K562 (cell line): ENCODE data around the gene KRT8. TPM values are rescaled to one million over a fixed set of nuclear protein-coding genes. Genes with fewer than 3 reads are reported as not detected.

ENCODE experiments used
- ARID2 ChIP-seq: fragments of 450-650 bp; IDR thresholded peaks from 2 replicates; pipeline ENCODE4 v1.6.1; 2017; ENCODE audit warnings: antibody characterized with exemption, mild to moderate bottlenecking
- CTBP1 ChIP-seq: fragments of 450-650 bp; IDR thresholded peaks from 2 replicates; pipeline ENCODE4 v1.6.1; 2016; ENCODE audit warnings: borderline replicate concordance
- HDAC8 ChIP-seq: fragments of 450-650 bp; IDR thresholded peaks from 2 replicates; pipeline ENCODE4 v1.6.1; 2016; ENCODE audit warnings: mild to moderate bottlenecking, missing genetic modification characterization, moderate library complexity, missing compliant biosample characterization
- KLF6 ChIP-seq: fragments of 250-450 bp; sonication (Bioruptor Pico); IDR thresholded peaks from 2 replicates; pipeline ENCODE4 v1.4.0; 2020; ENCODE audit warnings: mild to moderate bottlenecking, moderate library complexity, borderline replicate concordance
- NFATC3 ChIP-seq: fragments of 450-650 bp; IDR thresholded peaks from 2 replicates; pipeline ENCODE4 v1.6.1; 2017; ENCODE audit warnings: mild to moderate bottlenecking
- NFRKB ChIP-seq: fragments of 450-650 bp; IDR thresholded peaks from 2 replicates; pipeline ENCODE4 v1.6.1; 2016; ENCODE audit warnings: low read depth
- NR3C1 ChIP-seq: sonication (generic); formaldehyde crosslinking; IDR thresholded peaks from 2 replicates; pipeline ENCODE4 v1.8.1; 2022; ENCODE audit warnings: missing genetic modification reagents
- POLR2H ChIP-seq: IDR thresholded peaks from 2 replicates; pipeline ENCODE4 v1.6.1; 2016; ENCODE audit warnings: missing genetic modification characterization, low read depth, mild to moderate bottlenecking, control low read depth, missing compliant biosample characterization, moderate library complexity
- RBM14 ChIP-seq: fragments of 200-400 bp; formaldehyde crosslinking; IDR thresholded peaks from 2 replicates; pipeline ENCODE4 v1.6.1; 2018; ENCODE audit warnings: low read depth, mild to moderate bottlenecking, low read length, moderate library complexity, borderline replicate concordance; ENCODE audit not compliant: insufficient read depth
- RBM17 ChIP-seq: fragments of 200-400 bp; formaldehyde crosslinking; IDR thresholded peaks from 2 replicates; pipeline ENCODE4 v1.6.1; 2017; ENCODE audit warnings: low read depth, mild to moderate bottlenecking, low read length, borderline replicate concordance
- RBM39 ChIP-seq: fragments of 200-400 bp; formaldehyde crosslinking; optimal IDR thresholded peaks from 2 replicates; pipeline ENCODE3; 2018; ENCODE audit warnings: low read depth, low read length
- RERE ChIP-seq: sonication (generic); formaldehyde crosslinking; IDR thresholded peaks from 2 replicates; pipeline ENCODE4 v1.8.0; 2023; ENCODE audit warnings: missing genetic modification reagents, mild to moderate bottlenecking, borderline replicate concordance
- TAF7 ChIP-seq: fragments of 450-650 bp; IDR thresholded peaks from 2 replicates; pipeline ENCODE4 v1.6.1; 2016; ENCODE audit warnings: missing genetic modification characterization, missing compliant biosample characterization
- ZBTB43 ChIP-seq: sonication (generic); formaldehyde crosslinking; IDR thresholded peaks from 2 replicates; pipeline ENCODE4 v1.8.0; 2023; ENCODE audit warnings: mild to moderate bottlenecking, missing genetic modification reagents
- ZNF253 ChIP-seq: fragments of 250-450 bp; sonication (Bioruptor Pico); conservative IDR thresholded peaks from 2 replicates; pipeline ENCODE4 v1.6.1; 2021; ENCODE audit warnings: mild to moderate bottlenecking
- ZNF583 ChIP-seq: fragments of 250-450 bp; sonication (Bioruptor Pico); IDR thresholded peaks from 2 replicates; pipeline ENCODE4 v1.4.0; 2020
- ZNF695 ChIP-seq: fragments of 450-650 bp; formaldehyde crosslinking; IDR thresholded peaks from 2 replicates; pipeline ENCODE4 v1.4.0; 2020; ENCODE audit warnings: mild to moderate bottlenecking, moderate library complexity
- polyA plus RNA-seq, 8 experiments: library from polyadenylated mRNA; depleted of rRNA in 4 of 8; stranded (reverse) in 5 of 8; unstranded in 3 of 8; fragments of >200 nt; fragmentation: Nextera tagmentation in 2 of 8; fragmentation: Illumina TruSeq in 1 of 8; extraction: Ambion mirVana in 2 of 8; extraction: Trizol in 1 of 8; gene quantifications; 2 replicates each; pipeline versions ENCODE4 v1.2.1 to v1.2.3, GENCODE V29; 2011 to 2014; ENCODE audit warnings: inconsistent platforms in 1 of 8, missing spikeins in 1 of 8
- total RNA-seq, 7 experiments: library from RNA; depleted of rRNA in 6 of 7; stranded (reverse); fragments of >200 nt in 6 of 7; fragmentation: Illumina TruSeq in 2 of 7; extraction: Trizol in 2 of 7; gene quantifications; 2 replicates each; pipeline versions ENCODE4 v1.2.1 to v1.2.3, GENCODE V29; 2011 to 2021; ENCODE audit warnings: low replicate concordance in 1 of 7
- TF ChIP-seq, protein P1 (sequence below), 2 experiments: fragments of 450-650 bp; IDR thresholded peaks; 2 replicates each; pipeline ENCODE4 v1.6.1; 2018; ENCODE audit warnings: mild to moderate bottlenecking in 2 of 2, low read depth in 1 of 2; ENCODE audit not compliant: partially characterized antibody in 2 of 2

Gene KRT8
- total and polyA plus RNA-seq, 9 of the 15 experiments (the other 6 are each of a cell fraction or from before 2014, with no cell fraction given): 41.5 to 661 (median 260) TPM

- TF ChIP-seq, protein P1, sequence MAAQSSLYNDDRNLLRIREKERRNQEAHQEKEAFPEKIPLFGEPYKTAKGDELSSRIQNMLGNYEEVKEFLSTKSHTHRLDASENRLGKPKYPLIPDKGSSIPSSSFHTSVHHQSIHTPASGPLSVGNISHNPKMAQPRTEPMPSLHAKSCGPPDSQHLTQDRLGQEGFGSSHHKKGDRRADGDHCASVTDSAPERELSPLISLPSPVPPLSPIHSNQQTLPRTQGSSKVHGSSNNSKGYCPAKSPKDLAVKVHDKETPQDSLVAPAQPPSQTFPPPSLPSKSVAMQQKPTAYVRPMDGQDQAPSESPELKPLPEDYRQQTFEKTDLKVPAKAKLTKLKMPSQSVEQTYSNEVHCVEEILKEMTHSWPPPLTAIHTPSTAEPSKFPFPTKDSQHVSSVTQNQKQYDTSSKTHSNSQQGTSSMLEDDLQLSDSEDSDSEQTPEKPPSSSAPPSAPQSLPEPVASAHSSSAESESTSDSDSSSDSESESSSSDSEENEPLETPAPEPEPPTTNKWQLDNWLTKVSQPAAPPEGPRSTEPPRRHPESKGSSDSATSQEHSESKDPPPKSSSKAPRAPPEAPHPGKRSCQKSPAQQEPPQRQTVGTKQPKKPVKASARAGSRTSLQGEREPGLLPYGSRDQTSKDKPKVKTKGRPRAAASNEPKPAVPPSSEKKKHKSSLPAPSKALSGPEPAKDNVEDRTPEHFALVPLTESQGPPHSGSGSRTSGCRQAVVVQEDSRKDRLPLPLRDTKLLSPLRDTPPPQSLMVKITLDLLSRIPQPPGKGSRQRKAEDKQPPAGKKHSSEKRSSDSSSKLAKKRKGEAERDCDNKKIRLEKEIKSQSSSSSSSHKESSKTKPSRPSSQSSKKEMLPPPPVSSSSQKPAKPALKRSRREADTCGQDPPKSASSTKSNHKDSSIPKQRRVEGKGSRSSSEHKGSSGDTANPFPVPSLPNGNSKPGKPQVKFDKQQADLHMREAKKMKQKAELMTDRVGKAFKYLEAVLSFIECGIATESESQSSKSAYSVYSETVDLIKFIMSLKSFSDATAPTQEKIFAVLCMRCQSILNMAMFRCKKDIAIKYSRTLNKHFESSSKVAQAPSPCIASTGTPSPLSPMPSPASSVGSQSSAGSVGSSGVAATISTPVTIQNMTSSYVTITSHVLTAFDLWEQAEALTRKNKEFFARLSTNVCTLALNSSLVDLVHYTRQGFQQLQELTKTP (IDR thresholded peaks at IDR 0.05; ENCODE audit: low read depth in 1 of 2, partially characterized antibody in 2 of 2): no peak
- TF ChIP-seq ZBTB43 (CRISPR knock-in tag) (no peak), KLF6 (CRISPR knock-in tag) (no peak), ARID2 (0 out of 2 replicates have a peak, but pooled peaks have one; percentile 7), POLR2H (tag) (no peak), TAF7 (tag) (no peak), RBM14 (no peak), RERE (CRISPR knock-in tag) (no peak), ZNF695 (CRISPR knock-in tag) (no peak), RBM39 (no peak), NFATC3 (no peak), ZNF583 (no peak), NR3C1 (CRISPR knock-in tag) (no peak), NFRKB (no peak), HDAC8 (tag) (no peak), ZNF253 (no peak), CTBP1 (peak; percentile 57; the same call in 1 of the 2 replicates), RBM17 (no peak)
These were observed 47.4 kb upstream of the KRT8 start (continued) for GRCh38 chr12:52952076-52952801.
